Urinary bladder (tissue), 4 donors: ENCODE data around the gene LIMS3. TPM values are rescaled to one million over a fixed set of nuclear protein-coding genes. Genes with fewer than 3 reads are reported as not detected.
"Not testable (repeated sequence)": the region's sequence is repeated elsewhere in the genome, so short reads cannot be mapped to it uniquely, and the experiment has no call there.

ENCODE experiments used
- DNase-seq: peaks from one replicate; pipeline ENCODE4 v3.0.0-alpha.2; 2015; ENCODE audit errors: extremely low spot score
- H3K27ac ChIP-seq: one replicate; pipeline ENCODE4 v1.5.1; 2013; ENCODE audit warnings: low read depth, mild to moderate bottlenecking, moderate library complexity
- H3K36me3 ChIP-seq: one replicate; pipeline ENCODE4 v1.6.1; 2013; ENCODE audit warnings: mild to moderate bottlenecking, moderate library complexity; ENCODE audit not compliant: insufficient read depth
- H3K4me1 ChIP-seq: one replicate; pipeline ENCODE4 v1.6.1; 2013; ENCODE audit warnings: mild to moderate bottlenecking, moderate library complexity; ENCODE audit not compliant: insufficient read depth
- H3K4me3 ChIP-seq: one replicate; pipeline ENCODE4 v1.5.1; 2013; ENCODE audit warnings: low read depth, low read length
- WGBS: extraction: QIAGEN DNeasy Blood & Tissue Kit; methylation state at CpG from one replicate; pipeline ENCODE4 v1.1.7; 2013; 5-methylcytosine and 5-hydroxymethylcytosine counted together
- polyA plus RNA-seq: library from polyadenylated mRNA; stranded (reverse); fragments of 200-250 nt; gene quantifications from one replicate; pipeline ENCODE4 v1.2.3, GENCODE V29; 2013
- total RNA-seq: library from RNA; depleted of rRNA; stranded (reverse); fragments of >200 nt; gene quantifications from one replicate; pipeline ENCODE4 v1.2.3, GENCODE V29; 2014
- donor health status: healthy with polysubstance abuse.
- donor health status: healthy.

The LIMS3 gene
- total and polyA plus RNA-seq, 2 donors, result 1.1 to 13.5 TPM

DNA sequence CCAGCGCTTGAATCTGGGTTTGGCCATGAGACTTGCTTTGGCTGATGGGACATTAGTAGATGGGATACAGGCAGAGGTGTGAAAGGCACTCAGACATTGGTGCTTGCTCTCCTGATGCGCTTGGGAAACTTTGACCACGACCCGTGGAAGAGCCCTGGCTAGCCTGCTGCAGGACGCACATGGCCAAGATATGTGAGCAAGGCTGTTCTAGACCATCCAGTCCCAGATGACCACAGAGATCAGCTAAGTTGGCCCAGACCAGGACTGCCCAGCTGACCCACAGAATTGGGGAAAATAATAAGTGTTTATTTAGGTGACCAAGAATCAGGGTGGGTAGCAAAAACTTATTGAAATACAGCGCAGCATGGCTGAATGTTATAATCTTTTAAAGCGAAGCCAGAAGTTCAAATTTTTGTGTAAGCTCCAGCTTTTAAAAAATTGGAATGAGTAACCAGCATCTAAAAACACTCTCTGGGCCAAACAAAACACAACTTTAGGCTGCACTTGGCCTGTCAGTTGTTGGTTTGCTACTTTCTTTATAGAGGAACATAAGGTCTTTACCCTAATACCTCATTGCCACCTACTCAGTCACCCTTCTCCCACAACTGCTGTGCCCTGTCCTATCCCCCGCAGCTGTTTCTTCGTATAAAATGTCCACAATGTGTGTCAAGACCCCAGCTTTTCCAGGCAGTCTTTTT lies 51.8 kb downstream of the LIMS3 start:
- no CpG with 5 or more reads among the region's 9 CpGs for WGBS
- not testable (repeated sequence) for H3K4me3 ChIP-seq, H3K27ac ChIP-seq, DNase-seq, H3K4me1 ChIP-seq, H3K36me3 ChIP-seq

DNA sequence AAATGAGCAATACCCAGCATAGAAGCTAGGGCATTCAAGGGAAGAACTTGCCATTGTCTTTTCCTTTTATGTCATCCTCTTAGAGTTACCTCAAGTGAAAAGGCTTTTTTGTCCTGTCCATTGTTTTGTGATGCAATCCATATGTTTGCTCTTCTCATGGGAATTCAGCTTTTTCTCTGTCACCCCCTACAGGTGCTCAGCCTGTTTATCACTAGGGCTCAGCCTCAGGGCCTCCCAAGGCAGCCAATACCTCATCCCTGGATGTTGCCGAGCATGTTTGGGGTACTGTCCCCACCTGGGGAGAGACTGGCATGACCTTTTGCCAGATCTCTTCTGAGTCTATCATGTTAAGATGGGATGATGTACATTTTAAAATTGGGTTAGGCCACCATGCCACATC lies 65.5 kb downstream of the LIMS3 start:
- no CpG with 5 or more reads among the region's 1 CpG for WGBS
- H3K27ac ChIP-seq, H3K4me1 ChIP-seq, H3K4me3 ChIP-seq, H3K36me3 ChIP-seq, DNase-seq: not testable (repeated sequence)

DNA sequence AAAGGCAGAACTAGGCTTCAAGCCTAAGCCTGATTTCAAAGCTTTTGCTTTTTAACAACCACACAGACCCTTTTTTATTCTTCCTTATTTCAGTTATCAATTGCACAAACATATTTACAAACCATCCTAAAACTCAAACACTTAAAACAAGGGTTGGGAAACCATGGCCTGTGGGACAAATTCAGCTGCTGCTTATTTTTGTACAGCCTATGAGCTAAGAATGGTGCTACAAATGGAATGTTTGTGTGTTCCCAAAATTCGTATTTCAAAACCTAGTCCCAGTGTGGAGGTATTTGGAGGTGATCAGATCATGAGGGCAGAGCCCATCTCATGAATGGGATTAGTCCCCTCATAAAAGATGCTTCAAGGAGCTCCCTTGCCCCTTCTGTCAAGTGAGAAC lies 67.0 kb downstream of the LIMS3 start:
- not testable (repeated sequence) for H3K4me1 ChIP-seq
- WGBS, result no CpG with 5 or more reads among the region's 1 CpG

DNA sequence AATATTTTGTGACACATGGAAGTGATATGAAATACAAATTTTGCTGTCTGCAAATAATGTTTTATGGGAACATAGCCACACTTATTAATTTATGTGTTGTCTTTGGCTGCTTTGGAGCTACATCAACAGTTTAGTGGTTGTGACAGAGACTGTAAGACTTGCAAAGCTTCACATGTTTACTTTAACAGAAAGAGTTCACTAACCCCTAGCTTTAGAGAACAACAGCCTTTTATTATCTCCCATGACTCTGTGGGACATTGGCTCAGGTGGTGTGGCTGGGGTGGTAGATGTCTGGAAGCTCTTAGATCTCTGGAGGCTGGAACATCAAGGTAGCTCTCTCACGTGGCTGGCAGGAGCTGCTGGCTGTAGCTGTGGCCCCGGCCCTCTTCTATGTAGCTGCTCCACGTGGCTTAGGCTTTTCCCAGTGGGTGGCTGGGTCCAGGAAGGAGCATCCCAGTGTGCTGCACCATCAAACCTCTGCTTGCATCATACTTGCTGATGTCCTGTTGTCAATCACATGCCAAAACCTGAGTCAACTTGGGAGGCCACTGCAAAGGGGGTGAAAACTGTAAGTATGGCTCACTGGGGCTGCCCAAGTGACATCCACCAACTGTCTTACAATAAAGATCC lies 67.7 kb downstream of the LIMS3 start:
- H3K36me3 ChIP-seq, H3K4me1 ChIP-seq, H3K27ac ChIP-seq, H3K4me3 ChIP-seq, DNase-seq: not testable (repeated sequence)
- WGBS, result no CpG with 5 or more reads among the region's 3 CpGs

More for the DNA sequence above, 67.0 kb downstream of the LIMS3 start:
- DNase-seq, H3K27ac ChIP-seq, H3K36me3 ChIP-seq, H3K4me3 ChIP-seq: not testable (repeated sequence)

DNA sequence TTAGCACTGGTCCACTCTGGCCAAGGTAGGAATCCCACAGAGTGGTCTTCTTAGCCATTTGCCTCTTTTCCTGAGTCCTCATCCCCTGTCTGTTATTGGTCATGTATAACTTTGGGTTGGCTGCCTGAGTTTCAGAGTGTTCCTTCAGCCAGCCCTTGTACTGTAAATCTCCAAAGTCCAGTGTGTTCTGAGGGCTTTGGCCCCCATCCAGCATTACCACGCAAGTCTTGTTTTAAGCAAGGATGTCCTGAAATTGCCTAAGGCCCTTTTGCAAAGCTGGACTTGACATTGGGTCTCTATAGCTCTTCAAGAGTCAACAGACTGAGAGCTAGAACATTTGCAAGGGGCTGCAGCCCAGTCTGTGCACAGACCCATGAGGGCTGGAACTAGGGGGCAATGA lies 68.4 kb downstream of the LIMS3 start:
- H3K4me1 ChIP-seq, H3K27ac ChIP-seq, DNase-seq, H3K36me3 ChIP-seq, H3K4me3 ChIP-seq: not testable (repeated sequence)
- no CpG with 5 or more reads among the region's 1 CpG for WGBS

DNA sequence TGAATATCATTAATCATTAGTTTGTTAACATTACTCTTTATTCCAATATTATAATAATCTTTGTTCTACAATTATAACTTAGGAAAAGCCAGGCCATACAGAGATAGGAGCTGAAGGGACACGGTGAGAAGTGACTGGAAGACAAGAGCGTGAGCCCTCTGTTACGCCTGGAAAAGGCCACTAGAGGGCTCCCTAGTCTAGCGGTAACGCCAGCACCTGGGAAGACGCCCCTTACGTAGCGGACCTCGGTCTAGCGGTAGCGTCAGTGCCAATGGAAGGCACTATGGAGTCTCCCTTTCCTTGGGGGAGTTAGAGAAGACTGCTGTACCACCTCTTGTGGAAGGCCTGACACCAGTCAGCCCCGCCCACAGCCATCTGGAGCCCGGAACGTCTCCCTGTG lies 71.4 kb downstream of the LIMS3 start:
- H3K4me3 ChIP-seq, H3K4me1 ChIP-seq, H3K27ac ChIP-seq, DNase-seq, H3K36me3 ChIP-seq: not testable (repeated sequence)
- WGBS, result no CpG with 5 or more reads among the region's 14 CpGs

DNA sequence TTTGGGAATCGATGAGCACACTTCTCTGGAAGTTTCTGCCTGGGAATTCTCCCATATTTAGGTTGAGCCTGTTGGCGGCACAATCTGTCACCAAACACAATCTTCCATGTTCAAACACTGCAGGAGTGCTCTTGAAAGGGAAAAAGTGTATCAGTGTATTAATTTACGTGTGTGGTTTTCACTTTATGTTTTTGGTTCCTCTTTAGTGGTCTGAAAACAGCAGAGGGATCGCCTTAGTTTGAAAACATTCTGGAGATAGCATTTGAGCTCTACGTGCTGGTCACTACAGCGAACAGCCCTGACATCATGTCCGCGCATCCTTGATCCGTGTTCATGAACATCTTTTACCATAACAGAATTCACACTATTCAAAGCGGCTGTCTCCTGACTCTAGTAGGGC lies 73.2 kb downstream of the LIMS3 start:
- DNase-seq, H3K4me3 ChIP-seq, H3K27ac ChIP-seq, H3K36me3 ChIP-seq, H3K4me1 ChIP-seq: not testable (repeated sequence)
- WGBS, result no CpG with 5 or more reads among the region's 10 CpGs

Other genes starting within 250 kb of the LIMS3 start
- 125 TPM for gene RGPD5, start 104.4 kb upstream of the LIMS3 start, total RNA-seq
- gene RGPD5, start 104.4 kb upstream of the LIMS3 start, polyA plus RNA-seq, result 11.2 TPM
- gene MALL, start 217.1 kb downstream of the LIMS3 start, total RNA-seq, result 24.4 TPM
- gene MALL, start 217.1 kb downstream of the LIMS3 start, polyA plus RNA-seq, result 14.1 TPM